ENCODE measurements around the gene WDR36. TPM values are rescaled to one million over a fixed set of nuclear protein-coding genes. Genes with fewer than 3 reads are reported as not detected.
"Not testable (repeated sequence)": the region's sequence is repeated elsewhere in the genome, so short reads cannot be mapped to it uniquely, and the experiment has no call there.

WDR36 gene
- total RNA-seq, 2 experiments from 2014 or later = 65.1 to 65.6 TPM

DNA sequence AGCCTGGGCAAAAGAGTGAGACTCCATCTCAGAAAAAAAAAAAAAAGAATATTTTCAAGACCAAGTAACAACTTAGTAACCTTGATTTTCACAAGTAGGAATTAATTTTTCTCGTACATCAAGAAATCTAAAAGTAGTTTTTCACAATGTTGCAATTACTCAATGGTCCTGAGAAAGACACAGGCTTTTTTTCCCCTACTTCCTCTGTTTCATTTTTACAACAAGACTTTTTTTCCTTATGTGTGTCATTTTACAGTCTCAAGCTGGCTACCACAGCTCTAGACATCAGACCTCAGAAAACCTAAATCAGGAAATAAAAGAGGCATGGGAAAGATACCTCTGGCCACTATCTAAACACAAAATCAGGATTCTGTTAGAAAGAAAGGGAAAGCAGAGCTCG, 45.9 kb downstream of the WDR36 start:
- ChIA-PET CTCF (no interaction called here), POLR2A (interaction anchor here (0.6 kb wide), 1 partner anchor 1810 kb away, joined by 3 read pairs; no protein-coding TSS in a partner anchor)
- Mint-ChIP-seq H3K36me3 (ENCODE audit: low read depth) (no peaks in the 10 kb centered on the region), H3K4me1 (ENCODE audit: low read depth) (no peaks in the 10 kb centered on the region), H3K27ac (no peak overlapping the region), H3K27me3 (no peaks in the 10 kb centered on the region), H3K4me3 (no peak overlapping the region), H3K9me3 (no peaks in the 10 kb centered on the region)
- DNase-seq = no peak
- ATAC-seq = no peak
- TF ChIP-seq, protein P1, sequence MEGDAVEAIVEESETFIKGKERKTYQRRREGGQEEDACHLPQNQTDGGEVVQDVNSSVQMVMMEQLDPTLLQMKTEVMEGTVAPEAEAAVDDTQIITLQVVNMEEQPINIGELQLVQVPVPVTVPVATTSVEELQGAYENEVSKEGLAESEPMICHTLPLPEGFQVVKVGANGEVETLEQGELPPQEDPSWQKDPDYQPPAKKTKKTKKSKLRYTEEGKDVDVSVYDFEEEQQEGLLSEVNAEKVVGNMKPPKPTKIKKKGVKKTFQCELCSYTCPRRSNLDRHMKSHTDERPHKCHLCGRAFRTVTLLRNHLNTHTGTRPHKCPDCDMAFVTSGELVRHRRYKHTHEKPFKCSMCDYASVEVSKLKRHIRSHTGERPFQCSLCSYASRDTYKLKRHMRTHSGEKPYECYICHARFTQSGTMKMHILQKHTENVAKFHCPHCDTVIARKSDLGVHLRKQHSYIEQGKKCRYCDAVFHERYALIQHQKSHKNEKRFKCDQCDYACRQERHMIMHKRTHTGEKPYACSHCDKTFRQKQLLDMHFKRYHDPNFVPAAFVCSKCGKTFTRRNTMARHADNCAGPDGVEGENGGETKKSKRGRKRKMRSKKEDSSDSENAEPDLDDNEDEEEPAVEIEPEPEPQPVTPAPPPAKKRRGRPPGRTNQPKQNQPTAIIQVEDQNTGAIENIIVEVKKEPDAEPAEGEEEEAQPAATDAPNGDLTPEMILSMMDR (IDR thresholded peaks at IDR 0.05) = no peak
- intact Hi-C loops (cut with micrococcal nuclease) = no loop called here

DNA sequence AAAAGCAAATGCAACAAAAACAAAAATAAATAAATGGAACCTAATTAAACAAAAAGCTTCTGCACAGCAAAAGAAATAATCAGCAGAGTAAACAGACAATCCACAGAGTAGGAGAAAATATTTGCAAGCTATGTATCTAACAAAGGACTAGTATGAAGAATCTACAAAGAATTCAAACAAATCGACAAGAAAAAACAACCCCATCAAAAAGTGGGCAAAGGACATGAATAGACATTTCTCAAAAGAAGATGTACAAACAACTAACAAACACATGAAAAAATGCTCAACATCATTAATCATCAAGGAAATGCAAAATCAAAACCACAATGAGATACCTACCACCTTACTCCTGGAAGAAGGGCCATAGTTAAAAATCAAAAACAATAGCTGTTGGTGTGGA, 49.3 kb downstream of the WDR36 start:
- intact Hi-C loops (cut with micrococcal nuclease); POLR2A ChIA-PET; H3K27ac Mint-ChIP-seq; H3K4me3 Mint-ChIP-seq; H3K4me1 Mint-ChIP-seq (ENCODE audit: low read depth); DNase-seq; H3K9me3 Mint-ChIP-seq; ATAC-seq; H3K27me3 Mint-ChIP-seq; H3K36me3 Mint-ChIP-seq (ENCODE audit: low read depth): not testable (repeated sequence)
- CTCF ChIA-PET = interaction anchor here (1.6 to 1.9 kb wide), 2 partner anchors 16 to 137 kb away, joined by 7 to 11 read pairs; no protein-coding TSS in a partner anchor

DNA sequence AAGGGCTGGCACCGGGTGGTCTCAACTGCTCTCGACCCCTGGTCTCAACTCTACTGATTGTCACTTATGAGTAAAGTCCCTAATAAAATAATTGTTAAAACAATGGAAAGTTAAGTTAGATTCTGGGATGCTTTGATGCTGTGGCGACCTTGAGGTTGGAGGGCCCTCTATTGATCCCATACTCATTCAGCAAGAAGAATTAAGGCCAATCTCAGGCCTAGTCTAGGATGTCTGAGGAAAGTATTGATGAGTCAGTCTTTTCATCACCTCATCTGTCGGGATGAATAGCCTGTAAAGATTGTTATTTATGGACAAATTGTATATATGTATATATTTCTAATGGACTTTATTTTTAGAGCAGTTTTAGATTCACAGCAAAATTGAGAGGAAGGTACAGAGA, 50.8 kb downstream of the WDR36 start:
- intact Hi-C loops (cut with micrococcal nuclease) = no loop called here
- H3K36me3 Mint-ChIP-seq (ENCODE audit: low read depth) = no peaks in the 10 kb centered on the region
- no peak overlapping the region for H3K4me3 Mint-ChIP-seq
- H3K4me1 Mint-ChIP-seq (ENCODE audit: low read depth) = peaks cover 10% of the 10 kb centered on the region
- H3K9me3 Mint-ChIP-seq = no peaks in the 10 kb centered on the region
- ATAC-seq = no peak
- ChIA-PET POLR2A (no interaction called here), CTCF (interaction anchor here (0.7 kb wide), 1 partner anchor 42 kb away, joined by 3 read pairs; no protein-coding TSS in a partner anchor)
- peaks cover 6% of the 10 kb centered on the region for H3K27me3 Mint-ChIP-seq
- TF ChIP-seq, protein P1 (IDR thresholded peaks at IDR 0.05) = no peak
- DNase-seq = no peak
- H3K27ac Mint-ChIP-seq = no peak overlapping the region

DNA sequence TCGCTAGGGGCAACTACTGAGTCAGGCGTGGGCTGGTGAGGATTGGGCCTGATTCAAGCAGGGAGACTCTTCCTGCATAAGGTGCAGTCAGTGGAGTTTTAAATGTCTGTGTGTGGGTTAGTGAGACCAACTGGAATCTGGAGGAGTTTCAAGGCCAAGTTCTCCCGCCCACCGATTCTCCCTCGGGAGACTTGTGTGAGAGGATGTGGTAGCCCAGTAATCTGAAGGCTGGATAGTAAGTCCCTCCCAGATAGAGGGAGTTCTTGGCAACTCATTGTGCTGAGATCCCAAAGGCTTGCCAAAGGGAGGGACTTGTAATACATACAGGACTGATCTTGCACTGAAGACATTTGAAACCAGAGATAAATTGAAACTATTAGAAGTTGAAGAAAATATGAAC, 51.8 kb downstream of the WDR36 start:
- CTCF ChIA-PET = no interaction called here

DNA sequence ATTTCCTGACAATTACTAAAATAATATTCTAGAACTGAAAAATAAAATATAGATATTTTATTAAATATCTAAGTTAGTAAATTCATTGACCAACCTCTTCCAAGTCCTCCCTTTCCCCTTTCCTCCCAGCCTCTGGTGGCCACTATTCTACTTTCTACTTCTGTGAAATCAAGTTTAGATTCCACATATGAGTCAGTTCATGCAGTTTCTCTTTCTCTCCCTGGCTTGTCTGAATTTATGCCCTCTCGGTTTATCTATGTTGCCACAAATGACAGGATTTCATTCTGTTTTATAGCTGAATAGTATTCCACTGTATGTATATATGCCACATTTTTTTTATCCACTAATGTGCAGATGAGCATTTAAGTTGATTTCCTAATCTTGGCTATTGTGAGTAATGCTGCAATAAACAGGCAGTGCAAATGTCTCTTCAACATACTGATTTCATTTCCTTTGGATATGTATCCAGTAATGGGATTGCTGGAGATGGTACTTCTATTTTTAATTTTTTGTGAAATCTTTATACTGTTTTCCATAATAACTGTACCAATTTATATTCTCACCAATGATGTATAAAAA, 52.3 kb downstream of the WDR36 start:
- intact Hi-C loops (cut with micrococcal nuclease) = no loop called here
- H3K4me1 Mint-ChIP-seq (ENCODE audit: low read depth) = peaks cover 10% of the 10 kb centered on the region
- DNase-seq (peak; percentile 13), ATAC-seq (peak; percentile 84)
- no peak overlapping the region for H3K27ac Mint-ChIP-seq
- H3K36me3 Mint-ChIP-seq (ENCODE audit: low read depth) = no peaks in the 10 kb centered on the region
- no peak overlapping the region for H3K4me3 Mint-ChIP-seq
- ChIA-PET POLR2A (no interaction called here), CTCF (no interaction called here)
- H3K9me3 Mint-ChIP-seq = no peaks in the 10 kb centered on the region
- peaks cover 6% of the 10 kb centered on the region for H3K27me3 Mint-ChIP-seq
- TF ChIP-seq, protein P1 (IDR thresholded peaks at IDR 0.05) = no peak

More for the DNA sequence above, 51.8 kb downstream of the WDR36 start:
- ATAC-seq (no peak), DNase-seq (no peak)
- intact Hi-C loops (cut with micrococcal nuclease) = no loop called here
- TF ChIP-seq, protein P1 (IDR thresholded peaks at IDR 0.05) = no peak
- POLR2A ChIA-PET = no interaction called here
- Mint-ChIP-seq H3K4me3 (no peak overlapping the region), H3K27ac (no peak overlapping the region), H3K9me3 (no peaks in the 10 kb centered on the region), H3K27me3 (peaks cover 6% of the 10 kb centered on the region), H3K4me1 (ENCODE audit: low read depth) (peaks cover 10% of the 10 kb centered on the region), H3K36me3 (ENCODE audit: low read depth) (no peaks in the 10 kb centered on the region)
